ENCODE data around the gene MAST3. TPM values are rescaled to one million over a fixed set of nuclear protein-coding genes. Genes with fewer than 3 reads are reported as not detected.

MAST3 gene
- polyA plus RNA-seq, 1 of the 3 experiments (the other 2 are of a cell fraction), result 4.5 TPM

DNA sequence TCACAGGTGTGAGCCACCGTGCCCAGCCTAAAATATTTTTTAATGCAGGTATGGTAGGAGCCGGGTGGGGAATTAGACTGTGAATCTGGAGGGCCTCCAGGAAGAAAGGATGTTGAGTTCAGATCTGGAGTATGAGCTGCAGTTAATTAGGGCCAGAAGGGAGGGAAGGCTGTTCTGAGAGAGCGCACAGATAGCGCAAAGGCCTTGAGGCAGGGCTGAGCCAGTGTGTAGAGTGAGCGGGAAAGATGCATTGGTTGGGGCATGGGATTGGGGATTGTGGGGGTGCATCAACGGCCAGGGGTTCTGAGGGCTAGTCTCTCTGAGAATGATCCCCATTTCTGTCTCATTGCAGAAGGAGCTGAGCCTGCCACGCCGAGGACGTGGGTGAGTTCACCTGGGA lies 9.7 kb downstream of the MAST3 start:
- ChIA-PET POLR2A (no interaction called here), CTCF (interaction anchor here (0.7 to 0.8 kb wide), 2 partner anchors 9 to 145 kb away, joined by 3 to 5 read pairs; partner anchors contain the start of gene MAST3)
- H4K20me1 ChIP-seq (ENCODE audit: insufficient read depth), result no peaks in the 10 kb centered on the region
- H2AFZ ChIP-seq (ENCODE audit: low read depth), result no peak overlapping the region
- H3K9me2 ChIP-seq, result no peaks in the 10 kb centered on the region
- no peak overlapping the region for H3K9ac ChIP-seq
- no peak overlapping the region for H3K4me3 ChIP-seq (ENCODE audit: low read depth in 2 of 2, low read length in 1 of 2)
- no peaks in the 10 kb centered on the region for H3K79me2 ChIP-seq (ENCODE audit: insufficient read depth)
- DNase-seq, result peak; percentile 21
- H3K27ac ChIP-seq (ENCODE audit: low read depth in 2 of 2, low read length in 1 of 2), result no peak overlapping the region
- peaks cover 0 to 21% of the 10 kb centered on the region in 2 experiments; a peak in 1 of 4 replicates for H3K4me1 ChIP-seq (ENCODE audit: control insufficient read depth in 1 of 2, insufficient read depth in 2 of 2, low read depth in 1 of 2, low read length in 1 of 2)
- peaks cover 11% of the 10 kb centered on the region for H3F3A ChIP-seq (replicated peaks; ENCODE audit: insufficient read depth)
- WGBS (ENCODE audit: low lambda C conversion rate), result 94% methylated on average over 8 of the region's 9 CpGs
- H3K9me3 ChIP-seq, result no peaks in the 10 kb centered on the region
- peaks cover 0 to 4% of the 10 kb centered on the region in 2 experiments for H3K36me3 ChIP-seq (replicated peaks in 1 of 2; ENCODE audit: control insufficient read depth in 1 of 2, insufficient read depth in 2 of 2, low read length in 1 of 2)
- no peak overlapping the region for H3K4me2 ChIP-seq
- TF ChIP-seq SMC3 (IDR thresholded peaks at IDR 0.05; ENCODE audit: low read depth, low read length) (no peak), POLR2AphosphoS5 (IDR thresholded peaks at IDR 0.05; ENCODE audit: low read depth, low read length) (no peak)
- TF ChIP-seq, protein P1, sequence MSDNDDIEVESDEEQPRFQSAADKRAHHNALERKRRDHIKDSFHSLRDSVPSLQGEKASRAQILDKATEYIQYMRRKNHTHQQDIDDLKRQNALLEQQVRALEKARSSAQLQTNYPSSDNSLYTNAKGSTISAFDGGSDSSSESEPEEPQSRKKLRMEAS (IDR thresholded peaks at IDR 0.05; ENCODE audit: low read depth), result no peak
- H3K27me3 ChIP-seq (ENCODE audit: insufficient read depth), result no peaks in the 10 kb centered on the region

DNA sequence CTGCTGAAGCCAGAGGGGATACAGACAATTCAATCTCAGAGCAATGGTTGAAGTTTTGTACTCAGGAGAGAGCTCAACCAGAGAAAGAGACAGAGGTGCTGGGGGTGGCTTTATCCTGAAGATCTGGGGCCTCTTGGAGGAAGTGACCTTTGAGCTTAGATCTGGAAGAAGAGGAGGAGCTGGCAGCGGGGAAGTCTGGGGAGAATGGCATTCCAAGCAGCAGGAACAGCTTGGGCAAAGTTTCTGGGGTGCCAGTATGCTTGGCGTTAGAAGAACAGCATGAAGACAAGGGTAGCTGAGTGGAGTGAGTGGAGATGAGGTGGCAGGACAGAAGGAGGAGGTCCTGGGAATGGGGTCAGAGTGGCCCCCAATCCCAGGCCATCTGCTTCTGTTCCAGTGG lies 11.3 kb downstream of the MAST3 start:
- Histone ChIP-seq H3K9ac (no peak overlapping the region), H3K4me1 (ENCODE audit: control insufficient read depth in 1 of 2, insufficient read depth in 2 of 2, low read depth in 1 of 2, low read length in 1 of 2) (peaks cover 0 to 19% of the 10 kb centered on the region in 2 experiments; a peak in 1 of 4 replicates), H3K27ac (ENCODE audit: low read depth in 2 of 2, low read length in 1 of 2) (no peak overlapping the region), H3K79me2 (ENCODE audit: insufficient read depth) (no peaks in the 10 kb centered on the region), H3K4me2 (no peak overlapping the region), H3K9me2 (no peaks in the 10 kb centered on the region), H3K36me3 (replicated peaks in 1 of 2; ENCODE audit: control insufficient read depth in 1 of 2, insufficient read depth in 2 of 2, low read length in 1 of 2) (peaks cover 0 to 4% of the 10 kb centered on the region in 2 experiments), H4K20me1 (ENCODE audit: insufficient read depth) (no peaks in the 10 kb centered on the region), H2AFZ (ENCODE audit: low read depth) (no peak overlapping the region), H3K9me3 (no peaks in the 10 kb centered on the region), H3K27me3 (ENCODE audit: insufficient read depth) (no peaks in the 10 kb centered on the region), H3K4me3 (ENCODE audit: low read depth in 2 of 2, low read length in 1 of 2) (no peak overlapping the region), H3F3A (replicated peaks; ENCODE audit: insufficient read depth) (peaks cover 9% of the 10 kb centered on the region)
- CTCF ChIA-PET, result interaction anchor here (1.2 to 6.3 kb wide), 6 partner anchors 10 to 144 kb away, joined by 3 to 78 read pairs (median 12); no protein-coding TSS in a partner anchor
- no peak for DNase-seq
- WGBS (ENCODE audit: low lambda C conversion rate), result 85% methylated on average over 2 of the region's 2 CpGs
- TF ChIP-seq RXRA (IDR thresholded peaks at IDR 0.05; ENCODE audit: borderline replicate concordance, low read depth), result no peak
- TF ChIP-seq FOSL2 (IDR thresholded peaks at IDR 0.05; ENCODE audit: borderline replicate concordance, low read depth), result no peak
- no peak for TF ChIP-seq TAF1 (IDR thresholded peaks at IDR 0.05; ENCODE audit: borderline replicate concordance, low read depth, low read length)
- TF ChIP-seq, protein P1 (IDR thresholded peaks at IDR 0.05; ENCODE audit: low read depth), result no peak
- TF ChIP-seq, protein P2, sequence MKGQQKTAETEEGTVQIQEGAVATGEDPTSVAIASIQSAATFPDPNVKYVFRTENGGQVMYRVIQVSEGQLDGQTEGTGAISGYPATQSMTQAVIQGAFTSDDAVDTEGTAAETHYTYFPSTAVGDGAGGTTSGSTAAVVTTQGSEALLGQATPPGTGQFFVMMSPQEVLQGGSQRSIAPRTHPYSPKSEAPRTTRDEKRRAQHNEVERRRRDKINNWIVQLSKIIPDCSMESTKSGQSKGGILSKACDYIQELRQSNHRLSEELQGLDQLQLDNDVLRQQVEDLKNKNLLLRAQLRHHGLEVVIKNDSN (IDR thresholded peaks at IDR 0.05; ENCODE audit: borderline replicate concordance, low read depth), result no peak
- TF ChIP-seq ELF1 (IDR thresholded peaks at IDR 0.05), result no peak
- no peak for TF ChIP-seq SMC3 (IDR thresholded peaks at IDR 0.05; ENCODE audit: low read depth, low read length)
- TF ChIP-seq, protein P3, sequence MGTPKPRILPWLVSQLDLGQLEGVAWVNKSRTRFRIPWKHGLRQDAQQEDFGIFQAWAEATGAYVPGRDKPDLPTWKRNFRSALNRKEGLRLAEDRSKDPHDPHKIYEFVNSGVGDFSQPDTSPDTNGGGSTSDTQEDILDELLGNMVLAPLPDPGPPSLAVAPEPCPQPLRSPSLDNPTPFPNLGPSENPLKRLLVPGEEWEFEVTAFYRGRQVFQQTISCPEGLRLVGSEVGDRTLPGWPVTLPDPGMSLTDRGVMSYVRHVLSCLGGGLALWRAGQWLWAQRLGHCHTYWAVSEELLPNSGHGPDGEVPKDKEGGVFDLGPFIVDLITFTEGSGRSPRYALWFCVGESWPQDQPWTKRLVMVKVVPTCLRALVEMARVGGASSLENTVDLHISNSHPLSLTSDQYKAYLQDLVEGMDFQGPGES (IDR thresholded peaks at IDR 0.05; ENCODE audit: low read depth, low read length), result no peak
- no peak for TF ChIP-seq MEF2A (IDR thresholded peaks at IDR 0.05; ENCODE audit: borderline replicate concordance, low read depth)
- no peak for TF ChIP-seq RCOR1 (IDR thresholded peaks at IDR 0.05; ENCODE audit: low read length)
- TF ChIP-seq, protein P4, sequence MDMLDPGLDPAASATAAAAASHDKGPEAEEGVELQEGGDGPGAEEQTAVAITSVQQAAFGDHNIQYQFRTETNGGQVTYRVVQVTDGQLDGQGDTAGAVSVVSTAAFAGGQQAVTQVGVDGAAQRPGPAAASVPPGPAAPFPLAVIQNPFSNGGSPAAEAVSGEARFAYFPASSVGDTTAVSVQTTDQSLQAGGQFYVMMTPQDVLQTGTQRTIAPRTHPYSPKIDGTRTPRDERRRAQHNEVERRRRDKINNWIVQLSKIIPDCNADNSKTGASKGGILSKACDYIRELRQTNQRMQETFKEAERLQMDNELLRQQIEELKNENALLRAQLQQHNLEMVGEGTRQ (IDR thresholded peaks at IDR 0.05; ENCODE audit: borderline replicate concordance, low read depth, low read length), result no peak
- POLR2A ChIA-PET, result interaction anchor here (1.9 kb wide), 1 partner anchor 59 kb away, joined by 4 read pairs; no protein-coding TSS in a partner anchor
